ENCODE results near the gene HOXA11.

HOXA11 gene

DNA sequence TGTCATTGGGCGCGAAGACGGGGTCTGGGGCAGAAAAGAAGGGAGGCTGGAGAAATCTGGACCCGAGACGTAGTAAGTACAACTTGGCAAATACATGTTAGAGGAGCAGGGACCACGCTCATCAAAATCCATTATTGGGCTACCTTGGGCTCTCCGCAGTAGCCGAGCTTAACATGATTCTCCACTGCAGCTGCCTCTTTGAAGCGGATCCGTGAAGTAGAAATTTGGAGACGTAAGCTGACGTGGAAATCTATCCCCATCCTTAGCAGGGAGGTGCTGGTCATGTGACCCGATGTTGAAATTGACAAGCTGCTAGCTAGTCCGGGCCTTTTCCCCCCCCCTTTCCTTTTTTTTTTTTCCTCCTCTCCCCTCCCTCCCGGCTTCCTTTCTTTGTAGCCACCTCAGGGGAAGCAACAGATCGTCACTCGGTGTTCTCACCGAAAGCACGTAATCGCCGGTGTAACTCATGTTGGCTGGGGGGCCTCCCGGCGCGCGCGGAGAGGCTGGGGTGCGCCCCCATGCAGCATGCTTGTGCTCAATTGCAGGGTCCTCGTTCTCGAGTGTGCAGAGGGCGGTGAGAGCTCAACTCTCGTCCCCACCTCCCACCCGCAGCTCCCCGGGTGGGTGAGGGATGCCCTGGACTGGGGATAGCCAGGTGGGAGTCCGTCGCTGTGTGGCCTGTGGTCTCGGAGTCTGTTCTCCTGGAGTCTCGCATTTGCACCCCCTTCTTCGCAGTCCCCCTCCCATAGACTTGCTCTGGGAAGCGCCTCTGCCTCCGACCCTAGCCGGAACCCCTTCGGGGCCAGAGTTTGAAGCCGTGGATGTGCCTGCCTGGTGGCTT is at the start of gene HOXA11:
TSS of gene HOXA11 (minus strand) at position 220 of the 841 bp plus-strand sequence. CDS start at position 132, 88 bp downstream.
- DNase-seq (ENCODE audit: low read depth in 2 of 2): no peak

DNA sequence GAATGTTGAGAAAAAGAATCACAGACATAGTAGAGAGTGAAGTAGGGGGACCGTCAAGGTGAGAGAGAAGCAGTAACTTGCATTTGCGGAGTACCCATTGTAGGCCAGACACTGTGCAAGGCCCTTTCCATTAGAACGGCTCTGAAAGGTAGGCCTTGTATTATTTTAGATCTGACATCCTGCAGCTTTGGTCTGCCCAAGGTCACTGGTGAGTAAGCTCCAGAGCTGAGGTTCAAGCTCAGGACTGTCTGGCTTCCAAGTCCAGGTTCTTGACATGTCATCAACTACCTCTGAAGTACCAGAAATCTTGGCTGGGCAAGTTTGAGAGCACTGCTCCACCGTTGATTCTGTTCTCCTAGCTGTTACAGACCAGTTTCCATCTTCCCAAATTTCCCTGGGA is 44.4 kb upstream of the HOXA11 start:
- DNase-seq (ENCODE audit: low read depth in 2 of 2): no peak

DNA sequence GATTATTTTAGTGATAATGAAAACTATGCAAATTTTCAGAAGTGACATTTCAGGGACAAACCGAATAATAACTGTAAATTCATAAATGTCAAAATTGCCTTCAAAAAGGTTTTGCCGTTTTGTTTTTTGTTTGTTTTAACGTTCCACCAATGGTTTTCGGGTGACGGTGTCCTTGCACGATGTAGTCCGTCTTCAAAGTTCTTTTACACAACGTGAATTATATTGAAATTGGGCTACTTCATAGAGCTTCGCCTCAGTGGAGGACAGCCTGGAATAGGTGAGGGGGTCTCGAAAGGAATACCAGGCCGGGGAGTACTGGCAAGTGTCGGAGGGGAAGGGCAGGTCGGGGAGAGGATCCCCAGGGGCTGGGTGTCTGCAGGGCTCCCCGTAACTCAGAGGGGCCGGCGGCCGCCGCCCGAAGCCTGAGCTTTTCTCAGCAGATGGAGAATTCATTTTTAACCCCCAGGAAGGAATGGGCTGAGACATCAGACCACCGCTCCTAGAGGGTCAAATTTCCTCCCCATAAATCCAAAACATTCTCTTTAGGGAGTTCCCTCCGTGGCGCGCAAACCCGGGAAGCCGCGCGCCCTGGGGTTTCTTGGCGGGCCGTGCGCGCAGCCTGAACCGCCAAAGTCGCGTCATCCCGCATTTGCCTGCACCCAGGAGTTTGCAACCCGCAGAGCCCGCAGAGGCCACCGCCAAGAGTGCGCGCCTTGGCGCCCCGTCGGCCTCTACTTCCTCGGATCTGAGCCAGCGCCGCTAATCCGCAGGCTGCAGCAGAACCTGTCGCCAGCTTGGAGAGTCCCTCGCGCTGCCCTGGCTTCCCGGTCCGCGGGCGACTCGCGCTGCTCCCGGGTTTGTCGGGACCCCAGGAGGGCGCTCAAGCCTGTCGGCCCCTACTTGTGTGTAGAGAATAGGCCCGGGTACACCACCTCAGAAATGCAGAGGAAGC is 40.2 kb upstream of the HOXA11 start:
- DNase-seq (ENCODE audit: low read depth in 2 of 2): no peak

DNA sequence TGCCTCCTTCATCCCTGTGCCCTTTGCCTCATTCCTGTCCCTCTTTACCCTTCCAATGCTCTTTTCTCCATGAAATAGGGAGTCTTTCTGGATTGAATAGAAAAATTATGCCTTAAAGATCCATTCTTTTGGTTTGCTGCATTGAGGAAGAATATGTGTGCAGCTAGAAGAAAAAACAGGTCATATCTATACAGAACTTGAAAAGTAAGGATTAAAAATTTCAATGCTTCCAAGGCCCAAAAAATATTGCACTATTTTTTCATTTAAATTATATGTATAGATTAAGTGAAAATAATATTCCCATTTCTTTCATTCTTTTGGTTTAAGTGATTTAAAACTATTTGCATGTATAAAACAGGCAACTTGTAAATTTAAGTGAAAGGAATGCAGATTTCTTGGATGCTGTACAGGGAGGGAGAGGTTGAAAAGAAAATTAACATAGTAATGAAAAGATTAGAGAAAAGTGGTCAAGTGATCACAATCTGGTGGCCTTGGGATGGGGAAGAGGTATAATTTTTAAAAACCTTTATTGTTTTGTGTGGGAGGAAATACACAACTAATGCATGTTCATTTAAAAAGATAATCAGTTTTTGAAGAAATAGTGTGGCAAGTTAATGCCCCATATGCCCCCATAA is 39.0 kb upstream of the HOXA11 start:
- DNase-seq (ENCODE audit: low read depth in 2 of 2): no peak

DNA sequence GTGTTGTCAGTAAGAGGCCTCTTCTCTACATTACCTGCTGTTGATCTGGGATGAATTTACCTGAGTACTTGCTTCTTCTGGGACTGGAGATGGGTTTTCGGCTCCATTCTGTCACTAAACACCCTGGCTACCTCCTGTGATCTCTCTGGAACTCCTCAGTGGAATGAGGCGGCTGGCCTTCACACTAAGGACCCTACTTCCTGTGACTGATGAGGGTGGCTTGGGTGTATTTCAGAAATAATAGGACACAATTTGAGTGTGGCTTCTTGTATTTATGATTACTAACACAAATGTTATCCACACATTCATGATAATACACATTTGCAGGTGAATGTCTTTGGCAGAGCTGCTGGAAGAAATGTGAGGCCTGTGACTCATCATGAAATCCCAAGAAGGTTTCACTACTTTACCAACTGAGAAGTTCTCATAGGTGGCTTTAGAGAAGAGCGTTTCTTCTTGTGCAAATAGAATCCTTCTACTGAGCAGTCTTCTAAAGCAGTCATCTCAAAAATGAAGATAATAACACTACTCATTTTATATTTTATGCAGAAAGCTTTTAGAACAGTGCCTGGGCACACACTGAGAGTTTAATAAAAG is 36.3 kb upstream of the HOXA11 start:
- no peak for DNase-seq (ENCODE audit: low read depth in 2 of 2)

DNA sequence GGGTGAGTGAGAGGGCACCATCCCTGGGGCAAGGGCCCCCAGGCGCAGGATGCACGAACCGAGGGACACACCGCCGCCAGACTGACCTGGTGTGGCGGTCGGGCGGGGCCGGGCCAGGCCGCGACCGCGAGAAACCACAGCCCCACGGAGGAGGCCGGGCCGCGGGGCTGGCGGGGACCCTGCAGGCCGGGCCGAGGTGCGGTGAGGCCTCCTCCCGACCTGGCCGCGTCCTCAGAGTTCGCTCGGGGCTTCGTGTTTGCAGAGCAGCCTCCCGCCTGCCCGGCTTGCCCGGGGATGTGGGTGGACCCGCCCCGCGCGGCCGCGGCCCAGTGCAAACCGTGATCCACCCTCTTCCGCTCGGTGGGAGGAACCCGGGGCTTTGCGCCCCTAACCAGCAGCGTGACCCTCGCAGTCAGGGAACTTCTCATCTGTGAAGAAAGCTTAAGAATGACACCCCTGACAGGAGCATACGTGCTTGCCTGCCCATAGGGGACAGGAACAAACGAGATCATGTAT is 35.5 kb upstream of the HOXA11 start:
- no peak for DNase-seq (ENCODE audit: low read depth in 2 of 2)

DNA sequence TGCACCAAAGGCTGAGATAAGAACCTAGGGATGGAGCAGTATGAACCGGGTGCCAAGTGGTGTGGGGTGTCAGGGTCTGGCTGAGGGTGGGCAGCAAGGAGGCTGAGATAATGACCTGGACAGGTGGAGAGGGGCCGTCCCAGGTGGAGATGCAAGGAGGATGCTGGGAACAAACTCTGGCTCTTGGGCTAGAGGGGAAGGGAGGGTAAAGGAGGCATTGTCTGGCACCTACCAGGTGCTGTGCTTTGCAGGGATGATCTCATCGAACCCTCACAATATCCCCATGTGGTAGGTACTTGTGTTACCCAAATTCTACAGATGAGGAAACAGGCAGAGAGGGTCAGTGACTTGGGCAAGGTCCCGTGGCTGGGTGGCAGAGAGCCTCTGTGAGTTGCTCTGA is 34.8 kb upstream of the HOXA11 start:
- no peak for DNase-seq (ENCODE audit: low read depth in 2 of 2)

DNA sequence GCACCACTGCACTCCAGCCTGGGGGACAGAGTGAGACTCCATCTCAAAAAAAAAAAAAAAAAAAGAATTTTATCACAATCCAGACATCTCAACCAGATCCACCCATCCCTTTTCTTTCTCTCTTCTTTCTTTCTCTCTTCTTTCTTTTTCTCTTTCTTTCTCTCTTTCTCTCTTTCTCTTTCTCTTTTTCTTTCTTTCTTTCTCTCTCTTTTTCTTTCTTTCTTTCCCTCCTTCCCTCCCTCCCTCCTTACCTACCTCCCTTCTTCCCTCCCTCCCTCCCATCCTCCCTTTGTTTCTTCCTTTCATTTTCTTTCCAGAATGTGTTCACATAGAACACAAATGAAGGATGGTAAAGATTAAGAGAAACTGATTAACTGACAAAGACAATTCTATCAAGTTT is 32.9 kb upstream of the HOXA11 start:
- DNase-seq (ENCODE audit: low read depth in 2 of 2): no peak

DNA sequence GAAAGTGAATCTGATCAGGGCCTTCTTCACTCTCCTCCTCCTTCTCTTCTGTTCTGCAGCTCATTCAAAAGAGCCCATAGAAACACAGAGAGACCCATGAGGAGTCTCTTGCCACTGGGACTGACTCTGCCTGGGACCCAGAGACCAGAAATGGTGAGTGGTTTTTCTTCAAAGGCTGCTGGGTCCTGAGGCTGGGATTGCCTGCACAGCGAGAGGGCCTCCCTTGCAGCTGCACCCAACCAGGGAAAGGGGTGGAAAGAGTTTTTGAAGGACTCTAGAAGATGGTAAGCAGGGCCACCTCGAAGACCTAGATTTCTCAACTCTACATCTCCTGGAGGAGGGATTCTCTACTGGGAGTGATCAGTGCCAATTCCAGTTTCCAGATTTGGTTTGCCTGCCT is 30.3 kb upstream of the HOXA11 start:
- DNase-seq (ENCODE audit: low read depth in 2 of 2): no peak

DNA sequence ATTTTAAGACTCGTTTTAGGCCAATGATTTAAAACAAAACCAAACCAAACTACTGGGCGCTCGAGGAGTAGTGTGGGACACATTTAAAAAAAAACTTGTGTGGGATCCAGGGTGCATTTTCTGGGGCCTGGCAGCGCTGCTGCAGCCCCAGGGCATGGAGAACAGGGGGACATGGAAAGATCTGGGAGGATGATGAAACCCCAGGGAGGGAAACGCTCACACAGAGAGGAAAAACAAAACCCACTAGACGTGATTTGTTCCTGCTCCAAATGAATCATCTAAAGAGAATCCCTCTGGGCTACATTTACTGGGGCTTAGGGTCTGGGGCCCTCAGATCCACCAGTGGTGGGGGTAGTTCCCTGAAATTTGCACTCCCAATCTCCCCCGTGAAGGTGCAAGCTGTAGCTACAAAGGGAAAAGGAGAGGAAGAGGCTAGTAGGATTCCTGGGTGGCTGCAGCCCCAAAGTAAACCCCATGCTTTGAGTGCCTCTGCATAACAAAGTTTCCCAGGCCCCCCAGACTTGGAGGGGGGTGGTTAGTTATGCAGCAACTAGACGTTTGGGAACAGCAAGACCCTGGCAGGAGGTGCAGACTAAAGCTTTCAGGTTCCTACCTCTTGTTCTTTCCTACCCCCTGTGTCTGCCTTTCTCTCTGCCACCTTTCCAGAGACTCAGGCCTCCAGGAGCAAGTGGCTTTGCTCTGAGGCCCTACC is 29.4 kb upstream of the HOXA11 start:
- no peak for DNase-seq (ENCODE audit: low read depth in 2 of 2)

DNA sequence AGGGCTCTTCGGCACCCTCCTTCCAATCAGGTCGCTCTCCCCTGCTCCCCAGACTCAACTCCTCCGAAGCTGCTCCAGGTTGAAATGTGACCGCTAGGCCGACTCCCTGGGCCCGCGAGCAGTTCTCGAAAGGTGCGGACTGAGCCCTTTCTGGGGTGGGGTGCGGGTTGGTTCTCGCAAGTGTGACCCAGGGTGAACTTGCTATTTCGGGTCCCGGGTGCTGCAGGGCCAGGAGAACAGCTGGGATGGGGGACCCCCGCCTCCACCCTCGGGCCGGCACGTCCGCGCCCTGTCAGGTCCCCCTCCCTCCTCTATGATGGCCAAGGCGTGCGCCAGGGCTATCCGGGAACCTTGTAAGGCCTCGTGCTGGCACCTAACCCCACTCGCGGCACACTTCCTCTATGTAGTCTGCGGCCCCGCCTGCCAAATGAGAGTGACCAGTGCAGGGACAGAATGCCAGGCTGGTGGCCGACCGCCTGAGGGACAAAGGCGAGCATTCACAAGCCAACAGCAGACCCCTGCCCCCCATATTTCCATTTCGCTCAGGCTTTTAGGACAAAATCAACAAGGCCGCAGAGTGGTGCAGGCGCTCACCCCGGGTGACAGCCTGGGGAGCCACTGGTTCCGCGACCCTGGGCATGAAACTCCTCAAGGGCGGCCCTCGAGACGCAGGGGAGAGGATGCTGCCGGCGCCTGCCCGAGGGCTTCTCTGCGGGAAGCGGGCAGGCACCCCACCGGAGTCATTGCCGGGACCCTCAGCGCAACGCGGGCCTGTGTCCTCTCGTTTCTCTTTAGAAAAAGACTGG is 28.6 kb upstream of the HOXA11 start:
- DNase-seq (ENCODE audit: low read depth in 2 of 2): no peak

DNA sequence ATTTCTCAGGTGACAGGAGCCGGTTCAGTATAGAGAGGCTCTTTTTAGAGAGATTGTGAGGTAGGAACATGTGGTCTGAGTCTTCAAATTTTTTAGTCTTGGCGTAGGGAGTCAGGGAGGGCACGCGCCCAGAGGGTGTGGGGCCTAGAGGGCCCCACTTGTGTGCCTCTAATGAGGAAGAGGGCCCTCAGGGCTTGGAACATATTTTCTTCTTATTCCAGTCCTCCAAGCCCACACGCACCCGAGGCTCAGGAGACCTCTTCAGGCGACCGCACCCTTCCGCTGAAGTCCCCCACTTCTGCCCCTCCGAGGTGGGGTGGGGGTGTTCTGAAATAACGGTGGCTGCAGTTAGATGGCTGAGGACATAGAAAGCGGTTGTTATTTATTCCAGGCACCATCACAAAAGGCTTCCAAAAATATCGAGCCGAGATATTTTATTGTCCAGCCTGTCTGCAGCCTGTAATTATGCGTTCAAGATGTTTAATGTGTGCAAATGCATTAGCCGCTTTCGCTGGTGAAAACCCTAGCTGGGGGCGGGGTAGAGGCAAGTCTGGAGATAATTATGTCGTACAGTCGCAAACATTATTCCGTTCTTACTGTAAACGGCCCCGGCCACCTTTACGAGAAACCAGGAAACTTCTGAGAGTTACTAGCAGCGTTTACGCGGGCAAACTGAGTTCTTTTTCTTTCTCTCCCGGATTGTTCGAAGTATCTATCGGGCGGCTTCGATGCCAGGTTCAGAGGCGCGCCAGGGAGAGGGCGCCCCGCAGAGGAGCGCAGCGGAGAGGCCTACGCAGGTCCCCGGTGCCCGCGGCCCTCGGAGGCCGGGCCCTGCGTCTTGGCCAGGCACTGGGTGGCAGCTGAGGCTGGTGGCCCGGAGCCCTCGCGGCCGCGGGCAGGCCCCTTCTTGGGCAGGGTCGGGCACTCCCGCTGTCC is 27.7 kb upstream of the HOXA11 start:
- no peak for DNase-seq (ENCODE audit: low read depth in 2 of 2)

DNA sequence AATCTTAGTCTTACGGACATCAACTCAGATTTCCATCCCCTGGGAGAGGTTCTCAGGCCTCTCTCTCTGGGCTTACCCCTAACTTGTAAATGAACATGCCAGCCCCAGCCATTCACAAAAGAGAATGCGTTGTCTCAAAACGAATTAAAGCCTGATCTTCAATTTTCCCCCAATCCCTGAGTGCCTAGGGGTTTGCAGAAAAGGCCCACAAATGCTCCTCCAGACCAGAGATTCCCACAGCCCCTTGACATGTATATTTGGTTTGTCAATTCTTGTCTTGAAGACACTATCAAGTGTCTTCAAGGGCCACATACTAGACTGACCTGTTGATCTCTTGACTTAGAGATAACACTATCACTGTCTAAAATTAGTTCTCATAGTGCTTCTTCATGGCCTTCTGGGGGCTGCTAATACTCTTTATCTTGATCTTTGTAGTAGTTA is 26.8 kb upstream of the HOXA11 start:
- no peak for DNase-seq (ENCODE audit: low read depth in 2 of 2)

DNA sequence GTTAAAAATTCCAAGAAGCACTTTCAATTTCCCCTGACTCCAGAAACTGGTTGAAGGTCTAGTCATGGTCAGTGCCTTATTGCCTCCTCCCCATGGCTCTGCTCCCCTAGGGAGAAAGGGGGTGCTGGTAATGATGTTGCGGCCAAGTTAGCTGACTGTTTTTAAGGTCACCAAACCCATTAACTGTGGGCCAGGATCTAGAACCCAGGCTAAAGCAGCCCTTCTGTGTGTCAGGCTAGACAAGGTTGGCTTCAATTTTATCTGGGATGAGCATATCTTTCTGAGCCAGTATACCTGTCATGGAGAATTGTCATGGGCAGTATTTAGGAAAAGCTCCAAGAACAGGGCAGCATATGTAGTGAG is 26.0 kb upstream of the HOXA11 start:
- no peak for DNase-seq (ENCODE audit: low read depth in 2 of 2)

DNA sequence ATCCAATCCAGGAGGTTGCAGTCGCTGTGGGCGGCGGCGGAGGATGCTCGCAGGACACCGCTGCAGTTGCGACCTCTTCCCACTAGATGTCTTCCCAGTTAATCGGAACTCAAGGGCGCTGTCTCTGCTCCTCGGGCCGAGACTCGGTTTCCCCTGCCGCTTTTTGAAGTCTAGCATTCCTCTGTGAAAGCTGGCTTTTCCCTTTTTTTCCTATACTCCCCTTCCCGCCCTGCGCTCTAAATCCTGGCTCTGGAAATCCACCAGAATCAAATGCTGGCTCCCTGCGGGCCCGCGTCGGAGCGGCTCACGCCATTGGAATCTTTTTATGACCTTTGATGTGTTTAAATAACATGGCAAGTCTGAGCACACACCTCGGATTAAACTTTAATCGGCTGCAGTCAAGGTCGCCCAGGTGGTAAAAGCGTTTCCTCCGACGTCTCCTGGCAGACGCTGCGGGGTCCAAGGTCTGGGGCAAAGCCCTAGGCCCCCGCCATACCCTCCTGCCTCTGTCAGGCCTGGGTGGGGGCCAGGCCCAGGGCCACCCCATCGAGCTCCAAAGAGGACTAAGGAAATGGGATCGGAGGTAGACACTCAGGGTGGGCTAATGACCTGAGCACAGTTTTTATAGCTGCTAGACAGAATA is 25.5 kb upstream of the HOXA11 start:
- peak in 1 of 2 donors; percentile 16 for DNase-seq (ENCODE audit: low read depth in 2 of 2)

DNA sequence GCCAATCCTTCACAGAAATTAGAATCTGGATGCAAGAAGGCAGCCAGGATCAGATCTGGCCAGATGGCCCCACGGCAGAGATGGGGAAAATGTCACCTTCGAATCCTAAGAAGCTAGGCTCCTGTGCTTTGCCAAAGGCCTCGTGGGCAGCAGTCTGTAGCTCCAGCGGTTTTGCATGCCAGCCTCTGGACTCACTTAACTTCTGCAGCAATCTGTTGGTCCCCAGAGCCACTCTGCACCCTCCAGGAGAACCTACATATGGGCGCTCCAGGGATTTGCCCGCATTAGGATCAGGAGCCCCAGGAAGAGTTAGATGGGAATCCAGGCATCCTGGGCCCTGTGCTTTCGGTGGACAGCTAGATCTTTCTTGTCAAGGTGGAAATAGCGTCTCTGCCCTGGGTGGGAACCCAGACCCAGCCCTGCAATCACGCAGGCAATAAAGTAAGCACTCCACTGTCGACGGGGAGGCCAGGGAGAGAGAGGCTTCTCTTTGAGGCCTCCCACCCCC is 25.0 kb upstream of the HOXA11 start:
- no peak for DNase-seq (ENCODE audit: low read depth in 2 of 2)

DNA sequence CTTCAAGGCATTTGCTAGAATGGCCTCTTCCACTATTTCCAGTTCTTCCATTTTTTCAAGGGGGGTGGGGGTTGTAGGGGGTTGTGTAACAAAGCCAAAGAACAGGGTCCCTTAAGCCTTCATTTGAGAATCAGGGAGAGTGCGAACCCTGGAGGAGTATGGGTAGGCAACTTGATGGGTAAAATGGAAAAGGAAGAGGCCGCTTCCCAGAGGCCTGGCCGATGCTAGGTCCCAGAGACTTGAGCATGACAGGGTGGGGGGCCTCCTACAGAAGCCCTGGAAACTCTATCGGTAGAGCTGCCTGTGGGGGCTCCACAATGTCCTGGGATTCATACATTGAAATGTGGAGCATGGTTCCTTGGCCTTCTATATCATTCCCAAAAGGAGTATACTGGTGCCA is 24.0 kb upstream of the HOXA11 start:
- no peak for DNase-seq (ENCODE audit: low read depth in 2 of 2)

DNA sequence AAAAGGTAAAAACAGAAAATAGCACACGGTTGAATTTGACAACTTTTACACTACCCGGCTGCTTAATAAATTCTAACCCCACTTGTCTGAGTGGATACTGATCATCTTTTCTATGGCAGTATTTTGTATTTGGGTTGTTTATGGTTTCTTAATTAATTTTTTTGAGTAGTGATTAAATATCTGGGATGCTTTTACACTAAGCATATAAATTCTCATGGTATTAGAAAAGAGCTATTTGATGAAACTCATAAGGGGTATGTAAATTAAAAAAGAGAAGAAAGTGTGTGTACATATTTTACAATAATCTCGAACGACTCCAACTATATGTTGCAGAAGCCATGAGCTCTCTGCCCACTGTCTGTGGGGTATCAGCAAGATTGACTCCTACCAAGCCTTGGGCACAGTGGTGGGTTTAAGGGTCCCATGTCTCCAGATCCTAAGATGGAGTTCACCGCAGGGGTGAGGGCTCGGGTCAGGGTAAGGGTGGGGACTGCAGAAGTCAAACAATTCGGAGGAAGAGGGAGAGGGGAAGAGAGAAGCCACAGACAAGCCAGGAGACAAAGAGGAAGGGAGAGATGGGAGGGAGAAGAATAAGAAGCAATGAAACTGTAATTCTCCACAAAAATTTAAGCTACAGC is 22.4 kb upstream of the HOXA11 start:
- DNase-seq (ENCODE audit: low read depth in 2 of 2): no peak
